ENCODE measurements around the gene SPHK2.

- no peak for TF ChIP-seq CTCF (IDR thresholded peaks at IDR 0.05 in 4 of 5, conservative IDR thresholded peaks at IDR 0.05 in 1 of 5)
- no peak for TF ChIP-seq POLR2A (IDR thresholded peaks at IDR 0.05)
Observed at GRCh38 chr19:48609571-48610108, 9.7 kb upstream of the SPHK2 start.
